Heart right ventricle (tissue), 16 donors: ENCODE results near the gene ITPR3. TPM values are rescaled to one million over a fixed set of nuclear protein-coding genes. Genes with fewer than 3 reads are reported as not detected.

ENCODE experiments used
- ATAC-seq, 8 donors: fragments of 200-7000 bp; cut with Tn5 transposase; one replicate each; pipeline ENCODE4 v1.9.1; 2020; ENCODE audit warnings: mild to moderate bottlenecking in 8 of 8, moderate library complexity in 8 of 8, moderate number of reproducible peaks in 1 of 8
- DNase-seq, 2 donors: peaks; one replicate each; pipeline ENCODE4 v3.0.0-alpha.2; 2020
- H3K27ac ChIP-seq, 10 donors: fragments of 200-600 bp; sonication (generic) in 2 of 10; one replicate each; pipeline versions ENCODE4 v1.5.0 to v1.8.0; 2020 to 2022; ENCODE audit warnings: mild to moderate bottlenecking in 3 of 10
- H3K27me3 ChIP-seq, 7 donors: fragments of 200-600 bp; one replicate each; pipeline ENCODE4 v1.8.0; 2021 to 2022; ENCODE audit warnings: mild to moderate bottlenecking in 2 of 7
- H3K36me3 ChIP-seq, 9 donors: fragments of 200-600 bp; sonication (generic) in 1 of 9; one replicate each; pipeline versions ENCODE4 v1.5.0 to v1.8.0; 2020 to 2022; ENCODE audit warnings: mild to moderate bottlenecking in 2 of 9
- H3K4me1 ChIP-seq, 9 donors: fragments of 200-600 bp; sonication (generic) in 1 of 9; one replicate each; pipeline versions ENCODE4 v1.5.0 to v1.8.0; 2020 to 2022; ENCODE audit warnings: mild to moderate bottlenecking in 4 of 9
- H3K4me3 ChIP-seq, 10 donors: fragments of 200-600 bp; sonication (generic) in 2 of 10; one replicate each; pipeline versions ENCODE4 v1.5.0 to v1.8.0; 2020 to 2022; ENCODE audit warnings: mild to moderate bottlenecking in 7 of 10, moderate library complexity in 2 of 10
- H3K9me3 ChIP-seq, 11 donors: fragments of 200-600 bp in 10 of 11; sonication (generic) in 2 of 11; one replicate each; pipeline versions ENCODE4 v1.5.0 to v1.8.0; 2013 to 2022; ENCODE audit warnings: mild to moderate bottlenecking in 2 of 11, control low read depth in 1 of 11, moderate library complexity in 1 of 11
- CTCF ChIP-seq, 9 donors: fragments of 200-600 bp; sonication (generic) in 2 of 9; IDR thresholded peaks; one replicate each; pipeline versions ENCODE4 v1.5.0 to v1.8.0; 2021 to 2022; ENCODE audit warnings: antibody characterized with exemption in 9 of 9, mild to moderate bottlenecking in 5 of 9, moderate library complexity in 1 of 9
- WGBS, 2 donors: extraction: QIAGEN DNeasy Blood & Tissue Kit; methylation state at CpG; one replicate each; pipeline ENCODE4 v1.1.7; 2013; ENCODE audit warnings: inconsistent platforms in 1 of 2; 5-methylcytosine and 5-hydroxymethylcytosine counted together
- intact Hi-C, 10 donors: fragments of 100-400 bp; cut with DNase I; formaldehyde crosslinking; loops; one replicate each; pipeline versions ENCODE4 v1.11.1 to v1.14.2; 2022
- polyA plus RNA-seq, 2 donors: library from polyadenylated mRNA; stranded (reverse); fragments of 200-250 nt; gene quantifications; one replicate each; pipeline ENCODE4 v1.2.3, GENCODE V29; 2013
- total RNA-seq, 10 donors: library from RNA; stranded (reverse); fragmentation: NEBNext Ultra II Directional in 3 of 10; extraction: Animal tissue kit (Norgen Biotek cat#: 25700) in 3 of 10; gene quantifications; one replicate each; pipeline versions ENCODE4 v1.2.1 to v1.2.4, GENCODE V29; 2021 to 2023
- donor health status: Arrhythmogenic right ventricular cardiomyopathy.
- donor health status: ischemic (EF 13 %, LVEDD 7.1; RV severe dilation, severe dysfunction).
- donor health status: healthy with polysubstance abuse.
- donor health status: DM: no; HTN: yes; CAD: no.
- donor health status: DM: no; HTN: no; CAD: no.
- donor health status: ischemic (EF 25% LVEDD 6.9; RV normal size, moderate dysfunction).
- donor health status: ischemic (EF 25% LVEDD 5.7; RV mildly dilated, moderate dysfunction).
- donor health status: healthy.
- donor health status: DM: yes; HTN: yes; CAD: no.
- donor health status: Ischemic cardiomyopathy.
- donor health status: ischemic (EF 35%, LVEDD 5.7; RV mildly dilated, moderate dysfunction).
- donor health status: nonischemic (EF 11% LVEDD 7.7; RV severe dilation, severe dysfunction).
- donor health status: DM: yes; HTN: yes; CAD: no.
- donor health status: PGD.
- donor health status: ischemic (EF 29% LVEDD 5.4; RV normal size, mild dysfunction).
- donor health status: nonischemic (EF 23%, LVEDD 6.1; RV moderate dilation, normal function).

The ITPR3 gene
- total and polyA plus RNA-seq, 12 donors = 3.2 to 16.7 (median 6.0) TPM

- no peak for TF ChIP-seq CTCF (IDR thresholded peaks at IDR 0.05)
- ATAC-seq (peak in 3 of 8 donors; percentile 9 to 29 (median 14)), DNase-seq (no peak)
- Histone ChIP-seq H3K4me1 (peaks cover 0 to 18% (median 3%) of the 10 kb centered on the region in 9 donors), H3K27ac (peak overlapping the region in 2 of 10 donors; percentile 9 to 19), H3K4me3 (no peak overlapping the region), H3K9me3 (peaks cover 0 to 4% (median 0%) of the 10 kb centered on the region in 11 donors), H3K27me3 (no peaks in the 10 kb centered on the region), H3K36me3 (no peaks in the 10 kb centered on the region)
- 66 to 75% methylated on average over 9 of the region's 9 CpGs for WGBS, 2 donors
- intact Hi-C loops = loop anchor here in 1 of 10 donors (10.0 kb wide), 1 partner anchor 155 kb away; no protein-coding TSS in a partner anchor
These were observed 21.6 kb upstream of the ITPR3 start for GRCh38 chr6:33599413-33599938.

GRCh38 chr6:33600761-33601160, 20.4 kb upstream of the ITPR3 start:
- WGBS, 2 donors = 90 to 94% methylated on average over 5 of the region's 6 CpGs

GRCh38 chr6:33602180-33602579, 18.9 kb upstream of the ITPR3 start:
- no peaks in the 10 kb centered on the region for H3K27me3 ChIP-seq
- no peak for TF ChIP-seq CTCF (IDR thresholded peaks at IDR 0.05)
- ATAC-seq (peak in 1 of 8 donors; percentile 33), DNase-seq (no peak)
- WGBS, 2 donors = 15 to 19% methylated on average over 2 of the region's 2 CpGs
- H3K9me3 ChIP-seq = peaks cover 0 to 13% (median 0%) of the 10 kb centered on the region in 11 donors
- peaks cover 0 to 18% (median 7%) of the 10 kb centered on the region in 9 donors for H3K4me1 ChIP-seq
- no peaks in the 10 kb centered on the region for H3K36me3 ChIP-seq
- intact Hi-C loops = no loop called here
- no peak overlapping the region for H3K4me3 ChIP-seq
- peak overlapping the region in 1 of 10 donors; percentile 48 for H3K27ac ChIP-seq

More at GRCh38 chr6:33600761-33601160, 20.4 kb upstream of the ITPR3 start:
- Histone ChIP-seq H3K27me3 (no peaks in the 10 kb centered on the region), H3K4me3 (no peak overlapping the region), H3K4me1 (peaks cover 0 to 18% (median 8%) of the 10 kb centered on the region in 9 donors), H3K27ac (no peak overlapping the region), H3K36me3 (no peaks in the 10 kb centered on the region), H3K9me3 (peaks cover 0 to 13% (median 0%) of the 10 kb centered on the region in 11 donors)
- ATAC-seq (no peak), DNase-seq (no peak)
- intact Hi-C loops = no loop called here
- TF ChIP-seq CTCF (IDR thresholded peaks at IDR 0.05) = no peak

GRCh38 chr6:33604941-33605854, 15.9 kb upstream of the ITPR3 start:
- H3K36me3 ChIP-seq = no peaks in the 10 kb centered on the region
- H3K4me1 ChIP-seq = peaks cover 7 to 41% (median 20%) of the 10 kb centered on the region in 9 donors
- ATAC-seq (no peak), DNase-seq (no peak)
- 94 to 98% methylated on average over 4 of the region's 4 CpGs for WGBS, 2 donors
- no peak overlapping the region for H3K4me3 ChIP-seq
- no peak overlapping the region for H3K27ac ChIP-seq
- intact Hi-C loops = no loop called here
- no peaks in the 10 kb centered on the region for H3K27me3 ChIP-seq
- peaks cover 0 to 13% (median 0%) of the 10 kb centered on the region in 11 donors for H3K9me3 ChIP-seq
- TF ChIP-seq CTCF (IDR thresholded peaks at IDR 0.05) = no peak
